Mononuclear cell (primary cell): ENCODE data around the gene SELENOM. TPM values are rescaled to one million over a fixed set of nuclear protein-coding genes. Genes with fewer than 3 reads are reported as not detected.

Source experiments
- H3K27me3 ChIP-seq: 2 replicates; pipeline ENCODE4 v1.6.0; 2011; ENCODE audit warnings: low read length, control low read depth; ENCODE audit not compliant: insufficient read depth
- H3K4me1 ChIP-seq: 2 replicates; pipeline ENCODE4 v1.5.1; 2011; ENCODE audit warnings: mild to moderate bottlenecking, low read length, control low read depth; ENCODE audit not compliant: insufficient read depth
- H3K4me3 ChIP-seq: 2 replicates; pipeline ENCODE4 v1.5.1; 2011; ENCODE audit warnings: mild to moderate bottlenecking, low read length, moderate library complexity
- H3K9me3 ChIP-seq: 2 replicates; pipeline ENCODE4 v1.5.1; 2011; ENCODE audit warnings: low read depth, mild to moderate bottlenecking, control low read depth, low read length
- total RNA-seq: library from RNA; depleted of rRNA; stranded (reverse); fragments of >200 nt; gene quantifications from one replicate; pipeline ENCODE4 v1.2.3, GENCODE V29; 2012

The SELENOM gene
- total RNA-seq, 1 donor, result 14.6 TPM

DNA sequence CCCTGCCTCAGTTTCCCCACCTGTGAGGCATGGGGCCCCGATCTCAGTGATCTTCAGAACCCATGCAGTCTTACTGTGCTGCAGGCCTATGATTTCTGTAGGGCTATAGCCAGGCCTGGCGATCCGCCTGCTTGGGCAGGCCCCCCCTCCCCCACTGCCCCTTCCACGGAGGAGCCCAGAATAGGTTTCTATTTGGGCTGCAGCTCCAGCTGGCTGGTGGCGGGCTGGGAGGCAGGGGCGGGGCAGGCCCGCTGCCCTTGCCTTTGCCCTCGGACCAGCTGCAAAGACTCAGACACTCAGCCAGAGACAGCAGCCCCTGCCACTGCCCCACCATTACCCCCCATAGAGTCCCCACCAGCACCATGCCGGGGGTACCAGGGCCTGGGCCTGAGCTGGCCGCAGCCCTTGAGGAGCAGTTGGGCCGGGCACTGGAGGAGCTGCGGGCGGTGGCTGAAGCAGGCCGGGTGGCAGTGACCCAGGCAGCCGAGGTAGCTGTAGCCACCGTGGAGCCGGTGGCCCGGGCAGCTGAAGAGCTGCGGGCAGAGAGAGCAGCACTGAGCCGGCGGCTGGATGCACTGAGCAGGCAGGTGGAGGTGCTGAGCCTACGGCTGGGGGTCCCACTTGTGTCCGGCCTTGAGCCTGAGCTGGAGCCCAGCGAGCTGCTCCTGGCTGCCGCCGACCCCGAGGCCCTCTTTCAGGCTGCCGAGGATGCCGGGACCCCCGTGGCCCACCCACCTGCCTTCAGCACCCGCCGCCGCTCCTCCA lies 14.1 kb downstream of the SELENOM start:
- no peaks in the 10 kb centered on the region for H3K4me1 ChIP-seq
- H3K27me3 ChIP-seq, result no peaks in the 10 kb centered on the region
- no peak overlapping the region for H3K4me3 ChIP-seq
- H3K9me3 ChIP-seq, result no peaks in the 10 kb centered on the region

DNA sequence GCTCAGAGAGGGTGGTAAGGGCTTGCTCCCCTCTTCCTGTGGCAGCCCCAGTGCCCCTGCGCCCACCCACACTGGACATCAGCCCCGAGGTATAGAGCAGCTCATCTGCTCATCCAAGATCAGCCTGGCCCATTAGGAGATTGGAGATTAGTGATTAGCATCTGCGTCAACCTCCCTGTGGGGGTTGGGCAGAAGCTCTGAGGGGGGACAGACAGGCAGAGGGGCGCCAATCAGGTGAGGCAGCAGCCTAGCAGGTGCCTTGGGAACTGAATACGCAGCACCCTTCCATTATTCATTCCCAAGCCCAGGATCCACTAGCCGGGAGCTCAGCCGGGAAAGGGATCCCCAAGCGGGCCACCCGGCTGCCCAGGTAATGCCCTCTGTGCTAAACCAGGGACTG lies 15.2 kb downstream of the SELENOM start:
- H3K4me1 ChIP-seq, result no peaks in the 10 kb centered on the region
- H3K4me3 ChIP-seq, result no peak overlapping the region
- H3K9me3 ChIP-seq, result no peaks in the 10 kb centered on the region
- H3K27me3 ChIP-seq, result no peaks in the 10 kb centered on the region

DNA sequence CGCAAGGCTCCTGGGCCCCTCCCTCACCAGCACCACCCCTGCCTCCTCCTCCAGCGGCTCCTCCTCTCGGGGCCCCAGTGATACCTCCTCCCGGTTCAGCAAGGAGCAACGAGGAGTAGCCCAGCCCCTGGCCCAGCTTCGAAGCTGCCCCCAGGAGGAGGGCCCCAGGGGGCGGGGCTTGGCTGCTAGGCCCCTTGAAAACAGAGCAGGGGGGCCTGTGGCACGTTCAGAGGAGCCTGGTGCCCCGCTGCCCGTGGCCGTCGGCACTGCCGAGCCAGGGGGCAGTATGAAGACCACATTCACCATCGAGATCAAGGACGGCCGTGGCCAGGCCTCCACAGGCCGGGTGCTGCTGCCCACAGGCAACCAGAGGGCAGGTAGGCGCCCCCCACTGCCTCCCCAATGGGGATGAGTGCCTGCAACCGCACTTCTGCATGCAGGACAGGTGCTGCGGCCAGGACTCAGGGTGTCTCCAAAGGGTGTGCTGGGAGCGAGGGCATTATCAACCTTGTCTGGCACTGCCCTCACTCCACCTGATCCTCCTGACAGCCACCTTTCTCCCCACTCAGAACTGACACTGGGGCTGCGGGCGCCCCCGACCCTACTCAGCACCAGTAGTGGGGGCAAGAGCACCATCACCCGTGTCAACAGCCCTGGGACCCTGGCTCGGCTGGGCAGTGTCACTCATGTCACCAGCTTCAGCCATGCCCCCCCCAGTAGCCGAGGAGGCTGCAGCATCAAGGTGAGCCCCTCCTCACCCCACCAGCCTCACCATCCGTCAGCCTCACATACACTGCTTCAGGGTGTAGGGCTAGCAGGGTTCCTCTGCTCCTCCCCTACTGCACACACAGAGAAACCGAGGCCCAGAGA lies 16.0 kb downstream of the SELENOM start:
- no peak overlapping the region for H3K4me3 ChIP-seq
- no peaks in the 10 kb centered on the region for H3K27me3 ChIP-seq
- H3K4me1 ChIP-seq, result no peaks in the 10 kb centered on the region
- no peaks in the 10 kb centered on the region for H3K9me3 ChIP-seq

DNA sequence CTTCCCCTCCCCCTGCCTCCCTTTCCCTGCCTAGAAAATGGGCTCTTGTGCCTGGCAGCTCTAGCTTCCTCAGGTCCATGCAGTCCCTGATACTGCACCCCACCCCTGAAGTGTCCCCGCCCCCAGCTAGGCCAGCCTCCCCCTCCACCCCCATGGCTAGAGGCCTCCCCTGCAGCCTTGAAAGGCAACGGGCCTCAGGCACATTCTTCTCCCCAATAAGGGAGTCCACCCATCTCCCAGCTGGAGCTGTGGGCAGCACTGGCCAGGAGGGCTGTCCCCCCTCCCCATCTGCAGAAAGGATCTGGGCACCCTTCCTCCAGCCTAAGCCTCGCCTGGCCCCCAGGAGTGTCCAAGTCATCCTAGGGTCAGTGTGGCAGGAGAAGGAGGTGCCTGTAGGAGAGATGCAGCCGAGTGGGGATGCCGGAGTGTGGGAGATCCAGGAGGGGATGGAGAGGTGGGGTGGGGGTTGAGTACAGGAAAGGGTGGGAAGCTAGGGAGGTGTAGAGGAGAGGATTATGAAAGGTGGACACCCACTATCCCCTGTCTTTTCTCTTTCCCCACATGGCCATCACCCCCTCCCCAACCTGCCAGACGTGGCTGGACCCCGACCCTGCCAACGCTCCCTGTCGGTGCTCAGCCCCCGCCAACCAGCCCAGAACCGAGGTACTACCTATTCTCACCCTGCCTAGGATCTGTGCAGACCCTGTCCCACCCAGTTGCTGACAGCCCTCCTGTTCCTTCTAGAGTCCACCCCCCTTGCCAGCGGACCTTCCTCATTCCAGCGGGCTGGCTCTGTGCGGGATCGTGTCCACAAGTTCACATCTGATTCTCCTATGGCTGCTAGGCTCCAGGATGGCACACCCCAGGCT lies 16.9 kb downstream of the SELENOM start:
- Histone ChIP-seq H3K9me3 (no peaks in the 10 kb centered on the region), H3K27me3 (no peaks in the 10 kb centered on the region), H3K4me1 (peaks cover 3% of the 10 kb centered on the region), H3K4me3 (no peak overlapping the region)

DNA sequence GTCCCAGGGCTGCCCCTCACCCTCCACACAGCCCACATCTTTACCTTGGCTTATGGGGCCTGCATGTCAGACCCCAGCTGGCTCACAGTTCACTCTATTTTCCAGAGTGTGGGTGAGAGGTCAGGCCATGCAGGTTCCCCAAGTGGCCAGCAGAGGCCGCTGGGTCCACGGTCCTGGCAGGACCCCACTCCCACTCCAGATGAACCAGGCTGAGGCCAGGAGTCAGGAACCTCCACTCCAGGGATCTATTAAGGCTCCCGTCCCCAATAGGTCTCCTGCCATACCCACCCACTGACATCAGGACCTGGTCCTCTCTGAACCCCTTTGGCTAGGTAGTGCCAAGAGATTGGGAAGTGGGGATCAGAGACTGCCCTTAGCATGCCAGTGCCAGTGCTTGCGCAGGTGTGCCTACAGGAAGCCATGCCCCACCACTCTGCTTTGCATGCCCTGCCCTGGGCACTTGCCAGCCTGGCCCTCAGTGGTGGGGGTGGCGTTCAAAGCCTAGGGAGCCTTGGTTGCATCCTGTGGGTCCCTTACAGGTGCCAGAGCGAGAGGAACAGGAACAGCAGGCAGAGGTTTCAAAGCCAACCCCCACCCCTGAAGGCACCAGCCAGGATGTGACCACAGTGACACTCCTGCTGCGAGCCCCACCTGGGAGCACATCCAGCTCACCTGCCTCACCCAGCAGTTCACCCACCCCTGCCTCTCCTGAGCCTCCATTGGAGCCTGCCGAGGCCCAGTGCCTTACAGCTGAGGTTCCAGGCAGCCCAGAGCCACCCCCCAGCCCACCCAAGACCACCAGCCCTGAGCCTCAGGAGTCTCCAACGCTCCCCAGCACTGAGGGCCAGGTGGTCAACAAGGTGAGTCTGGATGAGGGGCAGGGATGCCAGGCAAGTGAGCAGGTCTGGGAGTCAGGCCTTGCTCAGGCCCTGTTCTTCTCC lies 17.9 kb downstream of the SELENOM start:
- no peaks in the 10 kb centered on the region for H3K9me3 ChIP-seq
- no peaks in the 10 kb centered on the region for H3K27me3 ChIP-seq
- H3K4me3 ChIP-seq, result no peak overlapping the region
- peaks cover 5% of the 10 kb centered on the region for H3K4me1 ChIP-seq

DNA sequence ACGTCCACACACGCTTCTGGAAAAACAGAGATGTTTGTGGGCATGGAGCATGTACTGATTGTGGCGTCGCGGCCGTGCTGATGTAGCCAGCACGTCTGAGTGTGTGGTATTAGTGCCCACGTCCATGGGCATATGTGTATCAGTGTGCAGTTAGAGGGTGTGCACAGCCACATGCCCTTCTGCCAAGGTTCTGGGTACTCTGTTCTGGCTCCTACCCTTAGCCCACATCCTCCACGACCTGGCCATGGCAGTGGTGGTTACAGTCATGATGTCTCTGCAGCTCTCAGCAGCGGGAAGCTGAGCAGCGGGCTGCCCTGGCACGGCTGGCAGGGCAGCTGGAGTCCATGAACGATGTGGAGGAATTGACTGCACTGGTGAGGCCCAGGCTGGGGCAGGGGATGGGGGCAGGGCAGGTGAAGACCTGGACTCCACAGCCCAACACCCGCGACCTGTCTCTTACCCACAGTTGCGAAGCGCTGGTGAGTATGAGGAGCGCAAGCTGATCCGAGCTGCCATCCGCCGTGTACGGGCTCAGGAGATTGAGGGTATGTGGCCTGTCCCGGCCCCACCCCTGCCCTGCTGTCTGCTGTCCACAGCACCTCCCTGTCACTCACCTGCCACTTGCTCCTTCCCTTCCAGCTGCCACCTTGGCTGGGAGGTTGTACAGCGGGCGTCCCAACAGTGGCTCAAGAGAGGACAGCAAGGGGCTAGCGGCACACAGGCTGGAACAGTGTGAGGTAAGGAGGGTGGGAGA lies 19.0 kb downstream of the SELENOM start:
- no peak overlapping the region for H3K4me3 ChIP-seq
- no peaks in the 10 kb centered on the region for H3K27me3 ChIP-seq
- H3K4me1 ChIP-seq, result peaks cover 15% of the 10 kb centered on the region
- H3K9me3 ChIP-seq, result no peaks in the 10 kb centered on the region

DNA sequence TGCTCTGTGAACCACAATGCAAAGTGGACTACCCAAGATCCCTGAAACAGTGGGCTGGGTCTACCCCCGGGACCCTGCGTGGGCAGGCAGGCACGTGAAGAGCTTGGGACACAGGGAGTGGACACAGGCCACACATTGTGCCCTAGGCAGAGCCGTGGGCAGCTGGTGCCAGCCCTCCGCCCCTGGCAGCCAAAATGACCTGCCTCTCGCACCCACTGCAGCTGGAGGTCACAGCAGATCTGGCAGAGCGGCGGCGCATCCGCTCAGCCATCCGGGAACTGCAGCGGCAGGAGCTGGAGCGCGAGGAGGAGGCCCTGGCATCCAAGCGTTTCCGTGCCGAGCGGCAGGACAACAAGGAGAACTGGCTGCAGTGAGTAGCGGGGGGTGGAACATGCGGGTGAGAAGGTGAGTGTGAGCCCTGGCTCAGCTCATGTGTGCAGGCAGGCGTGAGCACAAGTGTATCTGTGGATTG lies 19.6 kb downstream of the SELENOM start:
- H3K27me3 ChIP-seq, result no peaks in the 10 kb centered on the region
- H3K9me3 ChIP-seq, result no peaks in the 10 kb centered on the region
- H3K4me3 ChIP-seq, result no peak overlapping the region
- peaks cover 21% of the 10 kb centered on the region for H3K4me1 ChIP-seq

DNA sequence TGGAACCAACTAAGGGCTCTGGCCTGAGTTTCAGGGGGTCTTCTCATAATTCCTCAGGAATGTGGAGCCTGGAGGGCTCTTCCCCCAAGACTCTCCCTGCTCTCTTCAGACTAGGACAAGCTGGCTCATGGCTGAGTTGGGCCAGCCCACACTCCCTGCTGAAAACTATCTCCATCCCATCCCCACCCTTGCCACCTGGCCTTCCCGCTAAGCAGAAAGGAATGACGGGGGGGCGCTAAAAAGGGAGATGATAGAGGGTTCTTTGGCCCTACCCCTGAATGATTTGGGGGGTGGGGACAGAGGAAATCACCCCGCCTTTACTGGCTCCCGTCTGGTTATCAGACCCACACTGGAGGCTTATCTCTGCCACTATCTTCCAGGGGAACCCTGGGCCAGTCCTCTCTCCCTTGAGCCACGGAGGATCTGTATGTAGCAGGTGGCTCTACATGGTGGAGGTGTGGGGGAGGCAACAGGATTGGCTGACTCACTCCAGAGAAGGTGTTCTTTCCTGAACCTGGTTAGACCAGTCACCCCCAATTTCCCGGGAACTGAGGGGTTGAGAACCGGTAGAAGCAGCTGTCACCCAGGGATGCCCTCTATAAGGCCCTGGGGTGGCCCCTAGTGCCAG lies 20.6 kb downstream of the SELENOM start:
- Histone ChIP-seq H3K27me3 (no peaks in the 10 kb centered on the region), H3K4me1 (peaks cover 31% of the 10 kb centered on the region), H3K9me3 (no peaks in the 10 kb centered on the region), H3K4me3 (no peak overlapping the region)

DNA sequence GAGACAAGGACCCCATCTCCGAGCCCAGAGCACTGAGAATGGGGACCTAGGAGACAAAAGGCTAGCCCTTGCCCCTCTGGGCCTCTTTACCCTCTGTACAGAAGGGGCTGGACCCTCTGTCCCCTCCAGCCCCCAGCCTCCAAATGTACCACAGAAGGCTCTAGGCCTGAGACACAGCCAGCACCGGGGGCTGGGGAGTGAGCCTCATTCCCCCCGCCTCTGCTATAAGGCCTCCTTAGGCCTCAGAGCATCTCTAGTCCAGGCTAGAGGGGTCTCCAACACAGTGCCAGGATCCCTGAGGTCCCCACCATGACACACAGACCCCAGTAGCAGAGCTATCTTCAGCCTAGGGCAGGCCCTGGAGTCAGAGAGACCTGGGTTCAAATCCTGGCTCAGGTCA lies 21.4 kb downstream of the SELENOM start:
- Histone ChIP-seq H3K9me3 (no peaks in the 10 kb centered on the region), H3K4me1 (peaks cover 38% of the 10 kb centered on the region), H3K4me3 (no peak overlapping the region), H3K27me3 (no peaks in the 10 kb centered on the region)

DNA sequence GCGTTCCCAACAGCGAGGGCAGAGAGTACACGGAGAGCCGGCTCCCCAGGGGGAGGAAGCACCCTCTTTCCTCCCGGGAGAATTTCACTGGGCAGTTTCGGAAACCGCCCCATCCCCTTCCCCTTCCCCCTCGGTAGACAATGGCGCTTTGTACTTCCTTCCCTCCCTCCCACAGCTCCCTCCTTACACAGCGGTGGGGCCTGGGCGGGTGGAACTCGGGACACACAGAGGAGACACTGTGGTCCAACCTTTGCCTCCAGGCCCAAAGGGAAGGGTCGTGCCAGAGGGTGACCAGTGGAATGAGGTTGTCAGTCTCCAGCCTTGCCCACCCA lies 21.9 kb downstream of the SELENOM start:
- H3K27me3 ChIP-seq, result no peaks in the 10 kb centered on the region
- no peaks in the 10 kb centered on the region for H3K9me3 ChIP-seq
- peaks cover 42% of the 10 kb centered on the region for H3K4me1 ChIP-seq
- H3K4me3 ChIP-seq, result peak overlapping the region; percentile 85

DNA sequence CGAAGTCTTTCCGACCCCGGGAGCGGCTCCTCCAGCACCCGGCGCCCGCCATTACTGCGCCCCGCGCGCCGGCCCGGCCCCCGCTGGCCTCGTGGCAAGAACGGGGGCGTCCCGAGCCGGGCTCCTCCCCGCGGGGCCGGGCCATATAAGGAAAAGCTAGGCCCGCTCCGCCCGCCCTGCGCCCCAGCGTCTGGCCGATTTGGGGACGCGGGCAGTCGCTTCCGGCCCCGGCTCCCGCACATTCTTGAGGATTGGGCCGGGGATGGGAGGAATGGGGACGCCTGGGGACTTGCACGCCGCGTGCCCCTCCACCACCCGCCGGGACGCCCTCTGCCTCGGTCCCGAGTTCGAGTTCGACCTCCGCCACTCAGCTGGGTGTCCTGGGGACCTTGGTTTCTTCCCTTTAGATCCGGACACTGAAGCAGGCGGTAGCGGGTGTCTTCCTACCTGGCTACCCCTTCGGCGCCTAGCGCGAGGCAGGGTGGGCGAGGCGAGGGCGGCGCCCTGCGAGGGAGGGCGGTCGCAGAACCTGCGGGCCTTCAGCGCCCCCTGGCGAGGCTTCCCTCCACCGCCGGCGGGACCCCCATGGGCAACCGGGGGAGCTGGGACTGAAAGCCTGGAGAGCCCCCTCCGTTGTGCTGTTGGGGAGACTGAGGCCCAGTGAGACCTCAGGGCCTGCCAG lies 22.4 kb downstream of the SELENOM start:
- Histone ChIP-seq H3K4me3 (peak overlapping the region; percentile 85), H3K9me3 (no peaks in the 10 kb centered on the region), H3K27me3 (no peaks in the 10 kb centered on the region), H3K4me1 (peaks cover 44% of the 10 kb centered on the region)

DNA sequence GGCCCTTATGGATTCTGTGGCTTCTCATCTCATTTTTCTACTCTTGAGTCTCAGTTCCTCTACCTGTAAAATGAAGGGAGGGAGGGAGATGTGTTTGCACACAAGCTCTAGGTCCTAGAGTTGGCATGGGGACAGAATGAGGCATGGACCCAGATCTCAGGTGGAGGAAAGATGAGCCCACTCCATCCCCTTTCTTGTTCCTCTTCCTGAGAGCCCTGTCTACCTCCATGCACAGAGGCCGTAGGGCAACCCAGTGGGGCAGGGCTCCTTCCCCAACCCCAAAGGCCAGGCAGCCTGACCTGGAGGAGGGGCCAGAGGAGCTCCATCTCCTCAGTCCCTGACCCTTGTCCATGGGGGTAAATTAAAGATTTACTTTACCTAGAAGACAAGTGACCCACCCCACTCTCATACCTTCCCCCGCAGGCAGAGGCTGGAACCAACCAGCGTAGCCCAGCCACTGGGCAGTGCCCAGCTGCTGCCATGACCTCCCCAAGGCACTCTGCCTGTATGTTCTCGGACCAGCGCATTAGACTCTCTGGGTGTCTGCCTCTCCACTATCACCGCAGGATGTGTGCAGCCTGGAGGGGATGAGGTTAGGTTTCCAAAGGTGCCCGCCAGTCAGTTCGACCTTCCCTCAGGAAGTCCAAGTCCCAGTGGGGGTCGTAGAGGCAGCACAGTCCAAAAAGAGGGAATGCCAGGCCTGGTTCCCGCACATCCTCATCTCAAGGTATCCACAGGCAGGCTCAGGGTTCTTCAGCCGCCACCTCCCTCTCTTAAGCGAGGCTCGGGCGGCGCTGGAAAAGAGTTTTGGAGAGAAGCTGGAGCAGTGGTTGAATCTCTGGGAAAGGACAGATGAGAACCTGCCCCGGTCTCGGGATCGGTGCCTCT lies 23.2 kb downstream of the SELENOM start:
- H3K4me1 ChIP-seq, result peaks cover 44% of the 10 kb centered on the region
- H3K4me3 ChIP-seq, result peak overlapping the region; percentile 85
- no peaks in the 10 kb centered on the region for H3K27me3 ChIP-seq
- no peaks in the 10 kb centered on the region for H3K9me3 ChIP-seq
